Liver (tissue), 3 donors: ENCODE measurements around the gene PRR20D.
"Not testable (repeated sequence)": the region's sequence is repeated elsewhere in the genome, so short reads cannot be mapped to it uniquely, and the experiment has no call there.

Experiments
- ATF3 ChIP-seq: IDR thresholded peaks from 2 replicates; pipeline ENCODE4 v1.6.1; 2016; ENCODE audit warnings: antibody characterized with exemption
- CTCF ChIP-seq: fragments of 150-350 bp; IDR thresholded peaks from 2 replicates; pipeline ENCODE4 v1.5.1; 2017; ENCODE audit warnings: improper control_type of control experiment, low read depth, low read length; ENCODE audit not compliant: missing input control
- FOXA1 ChIP-seq: IDR thresholded peaks from 2 replicates; pipeline ENCODE4 v1.6.1; 2016; ENCODE audit warnings: antibody characterized with exemption
- GABPA ChIP-seq, 2 donors: IDR thresholded peaks in 1 of 2; conservative IDR thresholded peaks in 1 of 2; 2 replicates each; pipeline ENCODE4 v1.6.1; 2016; ENCODE audit warnings: antibody characterized with exemption in 2 of 2, mild to moderate bottlenecking in 1 of 2, moderate library complexity in 1 of 2
- HNF4G ChIP-seq: IDR thresholded peaks from 2 replicates; pipeline ENCODE4 v1.6.1; 2016; ENCODE audit warnings: antibody characterized with exemption
- JUND ChIP-seq, 2 donors: IDR thresholded peaks; 2 replicates each; pipeline ENCODE4 v1.6.1; 2016; ENCODE audit warnings: antibody characterized with exemption in 2 of 2
- MAX ChIP-seq: IDR thresholded peaks from 2 replicates; pipeline ENCODE4 v1.6.1; 2016; ENCODE audit warnings: antibody characterized with exemption
- RAD21 ChIP-seq, 2 donors: IDR thresholded peaks; 2 replicates each; pipeline ENCODE4 v1.6.1; 2016; ENCODE audit warnings: antibody characterized with exemption in 2 of 2, mild to moderate bottlenecking in 2 of 2
- REST ChIP-seq: IDR thresholded peaks from 2 replicates; pipeline ENCODE4 v1.6.1; 2016; ENCODE audit warnings: antibody characterized with exemption, mild to moderate bottlenecking
- RXRA ChIP-seq, 2 donors: IDR thresholded peaks; 2 replicates each; pipeline ENCODE4 v1.6.1; 2017 to 2018; ENCODE audit warnings: antibody characterized with exemption in 2 of 2, mild to moderate bottlenecking in 1 of 2
- SP1 ChIP-seq: IDR thresholded peaks from 2 replicates; pipeline ENCODE4 v1.6.1; 2018; ENCODE audit warnings: antibody characterized with exemption, mild to moderate bottlenecking
- TAF1 ChIP-seq: conservative IDR thresholded peaks from 2 replicates; pipeline ENCODE4 v1.6.1; 2016; ENCODE audit warnings: antibody characterized with exemption, mild to moderate bottlenecking
- YY1 ChIP-seq: IDR thresholded peaks from 2 replicates; pipeline ENCODE4 v1.6.1; 2016; ENCODE audit warnings: antibody characterized with exemption, mild to moderate bottlenecking
- donor health status: healthy.
- donor health status: healthy.

GRCh38 chr13:57160332-57160731 is at the start of gene PRR20D:
- not testable (repeated sequence) for TF ChIP-seq TAF1; YY1; CTCF; RAD21 (IDR thresholded peaks at IDR 0.05); HNF4G; MAX; JUND (IDR thresholded peaks at IDR 0.05); GABPA (IDR thresholded peaks at IDR 0.05 in 1 of 2, conservative IDR thresholded peaks at IDR 0.05 in 1 of 2); SP1; FOXA1; ATF3; RXRA (IDR thresholded peaks at IDR 0.05); REST
